Cerebellar nuclear complex (tissue), 1 donor: ENCODE data around the gene AKT3.

Source experiments
- DNase-seq, 2 experiments: peaks; one replicate each; lab custom pipeline; 2025; lab: John Stamatoyannopoulos, UW

The AKT3 gene

GRCh38 chr1:243731301-243731891, 118.6 kb downstream of the AKT3 start:
- no peak for DNase-seq

- DNase-seq: no peak
Measured at GRCh38 chr1:243730487-243731150, 119.4 kb downstream of the AKT3 start.

GRCh38 chr1:243729956-243730355, 120.1 kb downstream of the AKT3 start:
- no peak for DNase-seq

GRCh38 chr1:243727503-243728203, 122.4 kb downstream of the AKT3 start:
- no peak for DNase-seq

- no peak for DNase-seq
Measured at GRCh38 chr1:243726806-243727502, 123.1 kb downstream of the AKT3 start.

GRCh38 chr1:243725846-243726245, 124.2 kb downstream of the AKT3 start:
- no peak for DNase-seq

GRCh38 chr1:243725075-243725474, 125.0 kb downstream of the AKT3 start:
- DNase-seq: no peak

- no peak for DNase-seq
Measured at GRCh38 chr1:243723458-243724043, 126.5 kb downstream of the AKT3 start.

GRCh38 chr1:243723050-243723449, 127.0 kb downstream of the AKT3 start:
- no peak for DNase-seq

- DNase-seq: no peak
Measured at GRCh38 chr1:243719476-243719875, 130.6 kb downstream of the AKT3 start.

- no peak for DNase-seq
Measured at GRCh38 chr1:243718893-243719292, 131.2 kb downstream of the AKT3 start.

GRCh38 chr1:243718022-243718421, 132.0 kb downstream of the AKT3 start:
- no peak for DNase-seq

- DNase-seq: no peak
Measured at GRCh38 chr1:243716906-243717305, 133.1 kb downstream of the AKT3 start.

GRCh38 chr1:243715285-243715684, 134.8 kb downstream of the AKT3 start:
- no peak for DNase-seq

- no peak for DNase-seq
Measured at GRCh38 chr1:243713470-243714186, 136.4 kb downstream of the AKT3 start.

- no peak for DNase-seq
Measured at GRCh38 chr1:243712941-243713340, 137.1 kb downstream of the AKT3 start.

- no peak for DNase-seq
Measured at GRCh38 chr1:243712242-243712641, 137.8 kb downstream of the AKT3 start.

- no peak for DNase-seq
Measured at GRCh38 chr1:243710467-243710866, 139.6 kb downstream of the AKT3 start.

GRCh38 chr1:243708210-243708609, 141.8 kb downstream of the AKT3 start:
- DNase-seq: no peak

GRCh38 chr1:243706563-243706962, 143.5 kb downstream of the AKT3 start:
- no peak for DNase-seq

- no peak for DNase-seq
Measured at GRCh38 chr1:243705585-243705984, 144.5 kb downstream of the AKT3 start.

- no peak for DNase-seq
Measured at GRCh38 chr1:243701872-243702271, 148.2 kb downstream of the AKT3 start.
